Raji (cell line): ENCODE measurements around the gene LRIG3.

Experiments
- POLR2A ChIP-seq: IDR thresholded peaks from 2 replicates; pipeline ENCODE4 v1.6.1; 2011; ENCODE audit warnings: low read depth, low read length, control low read depth; ENCODE audit not compliant: insufficient read depth

The LRIG3 gene, protein sequence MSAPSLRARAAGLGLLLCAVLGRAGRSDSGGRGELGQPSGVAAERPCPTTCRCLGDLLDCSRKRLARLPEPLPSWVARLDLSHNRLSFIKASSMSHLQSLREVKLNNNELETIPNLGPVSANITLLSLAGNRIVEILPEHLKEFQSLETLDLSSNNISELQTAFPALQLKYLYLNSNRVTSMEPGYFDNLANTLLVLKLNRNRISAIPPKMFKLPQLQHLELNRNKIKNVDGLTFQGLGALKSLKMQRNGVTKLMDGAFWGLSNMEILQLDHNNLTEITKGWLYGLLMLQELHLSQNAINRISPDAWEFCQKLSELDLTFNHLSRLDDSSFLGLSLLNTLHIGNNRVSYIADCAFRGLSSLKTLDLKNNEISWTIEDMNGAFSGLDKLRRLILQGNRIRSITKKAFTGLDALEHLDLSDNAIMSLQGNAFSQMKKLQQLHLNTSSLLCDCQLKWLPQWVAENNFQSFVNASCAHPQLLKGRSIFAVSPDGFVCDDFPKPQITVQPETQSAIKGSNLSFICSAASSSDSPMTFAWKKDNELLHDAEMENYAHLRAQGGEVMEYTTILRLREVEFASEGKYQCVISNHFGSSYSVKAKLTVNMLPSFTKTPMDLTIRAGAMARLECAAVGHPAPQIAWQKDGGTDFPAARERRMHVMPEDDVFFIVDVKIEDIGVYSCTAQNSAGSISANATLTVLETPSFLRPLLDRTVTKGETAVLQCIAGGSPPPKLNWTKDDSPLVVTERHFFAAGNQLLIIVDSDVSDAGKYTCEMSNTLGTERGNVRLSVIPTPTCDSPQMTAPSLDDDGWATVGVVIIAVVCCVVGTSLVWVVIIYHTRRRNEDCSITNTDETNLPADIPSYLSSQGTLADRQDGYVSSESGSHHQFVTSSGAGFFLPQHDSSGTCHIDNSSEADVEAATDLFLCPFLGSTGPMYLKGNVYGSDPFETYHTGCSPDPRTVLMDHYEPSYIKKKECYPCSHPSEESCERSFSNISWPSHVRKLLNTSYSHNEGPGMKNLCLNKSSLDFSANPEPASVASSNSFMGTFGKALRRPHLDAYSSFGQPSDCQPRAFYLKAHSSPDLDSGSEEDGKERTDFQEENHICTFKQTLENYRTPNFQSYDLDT

DNA sequence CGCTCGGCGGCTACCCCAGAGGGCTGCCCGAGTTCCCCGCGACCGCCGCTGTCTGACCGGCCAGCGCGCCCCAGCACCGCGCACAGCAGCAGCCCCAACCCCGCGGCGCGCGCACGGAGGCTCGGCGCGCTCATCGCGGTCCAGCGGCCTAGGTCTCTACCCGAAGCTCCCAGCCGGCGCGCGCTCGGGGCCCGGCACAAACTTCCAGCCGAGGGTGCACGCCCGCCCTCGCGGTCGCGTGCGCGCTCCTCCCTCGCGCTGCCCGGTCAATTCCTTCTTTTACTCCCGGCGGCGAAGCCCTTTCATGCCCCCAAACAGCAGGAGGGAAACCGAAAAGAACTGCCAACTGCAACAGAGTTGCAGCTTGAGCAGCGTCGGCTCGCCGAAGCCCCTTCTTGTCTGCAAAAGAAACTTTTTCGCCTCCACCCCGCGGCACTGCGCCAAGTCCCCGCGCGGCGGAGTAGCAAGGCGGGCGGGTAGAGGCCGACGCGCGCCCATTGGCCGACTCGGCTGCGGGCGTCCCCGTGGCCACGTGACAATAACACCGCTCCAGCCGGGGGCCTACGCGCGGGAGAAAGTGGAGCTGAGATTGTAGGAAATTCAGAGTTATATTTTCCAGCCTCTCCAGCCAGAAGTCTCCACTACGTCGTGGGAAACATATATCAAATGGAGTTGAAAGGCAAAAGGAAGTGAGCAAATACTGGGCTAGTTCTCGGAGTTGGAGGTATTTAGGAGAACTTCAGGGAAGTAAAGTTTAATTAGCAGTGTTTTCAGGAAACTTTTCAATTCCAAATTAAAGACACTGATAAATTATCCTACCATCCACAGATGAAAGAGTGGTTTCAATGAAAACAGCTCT, at the start of gene LRIG3:
LRIG3 (minus strand) TSS at position 403 of the 859 bp plus-strand sequence; CDS start at position 134, 269 bp downstream.
- TF ChIP-seq POLR2A, result no peak

GRCh38 chr12:58969237-58969636, 48.9 kb upstream of the LRIG3 start:
- no peak for TF ChIP-seq POLR2A

- no peak for TF ChIP-seq POLR2A
Measured at GRCh38 chr12:58967561-58967960, 47.3 kb upstream of the LRIG3 start.

- TF ChIP-seq POLR2A, result no peak
Measured at GRCh38 chr12:58966939-58967338, 46.6 kb upstream of the LRIG3 start.

GRCh38 chr12:58965568-58965967, 45.3 kb upstream of the LRIG3 start:
- TF ChIP-seq POLR2A, result no peak

GRCh38 chr12:58963844-58964243, 43.5 kb upstream of the LRIG3 start:
- no peak for TF ChIP-seq POLR2A

DNA sequence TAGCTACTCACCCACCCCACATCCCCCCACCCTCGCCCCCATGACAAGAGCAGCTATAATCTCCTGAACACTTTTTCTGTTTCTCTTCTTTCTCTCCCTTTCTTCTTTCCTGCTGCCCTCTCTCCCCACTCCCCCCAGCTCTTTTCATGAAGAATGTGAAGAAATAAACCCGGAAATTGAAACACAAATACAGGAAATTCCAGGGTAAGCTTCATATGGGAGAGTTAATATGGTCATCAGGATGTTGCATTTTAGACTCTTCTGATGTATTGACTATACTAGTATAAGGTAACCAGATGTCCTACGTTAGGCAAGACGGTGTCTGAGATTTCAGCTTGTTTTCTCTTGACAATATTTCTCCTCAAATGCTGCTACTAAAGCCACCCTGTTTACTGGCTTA, 41.6 kb upstream of the LRIG3 start:
- TF ChIP-seq POLR2A, result no peak

DNA sequence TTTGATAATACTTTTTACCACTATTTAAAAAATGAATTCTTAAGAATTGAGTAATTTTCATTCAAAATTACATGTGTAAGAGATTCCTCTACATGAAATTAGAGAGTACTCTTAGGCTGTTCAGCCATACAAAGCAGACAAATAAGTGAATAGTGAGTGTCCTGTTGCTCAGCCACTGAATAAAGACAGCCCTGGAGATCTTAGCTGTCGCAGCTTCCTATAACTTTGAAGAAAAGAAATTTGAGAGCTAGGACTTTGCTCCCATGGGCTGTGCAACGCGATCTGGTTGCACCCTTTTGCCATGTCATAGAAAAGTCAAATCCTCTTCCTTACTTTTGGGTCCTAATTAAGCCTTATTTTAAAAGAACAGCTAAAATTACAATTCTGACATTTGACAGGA, 40.9 kb upstream of the LRIG3 start:
- TF ChIP-seq POLR2A, result no peak

DNA sequence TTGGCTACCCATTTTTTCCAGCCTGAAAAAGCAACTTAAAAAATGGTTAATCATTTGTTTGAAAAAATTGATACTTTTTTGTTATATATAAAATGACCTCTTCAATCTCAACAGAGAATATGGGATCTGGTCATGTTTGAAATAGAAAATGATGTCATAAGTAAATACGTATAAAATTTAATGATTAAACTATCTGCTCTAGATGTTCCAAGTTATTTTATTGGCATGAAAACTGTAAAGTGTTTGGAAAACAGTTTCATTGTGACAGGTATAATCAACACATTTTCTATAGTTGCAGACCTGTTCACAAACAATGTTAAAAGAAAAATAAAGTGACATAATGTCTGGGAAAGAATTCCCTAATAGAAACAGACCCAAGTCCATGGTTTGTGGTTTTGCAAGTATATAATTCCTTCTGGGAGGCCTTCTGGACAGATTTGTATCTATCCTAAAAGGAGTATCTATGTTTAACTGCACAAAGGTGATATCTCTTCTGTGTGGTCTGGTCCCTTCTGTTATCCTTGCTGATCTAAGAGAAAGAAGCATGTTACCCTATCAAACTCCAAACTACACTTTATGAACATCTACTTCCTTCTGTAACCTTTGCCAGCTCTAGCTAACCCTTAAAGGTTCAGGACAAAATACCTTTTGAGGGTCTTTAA, 39.5 kb upstream of the LRIG3 start:
- TF ChIP-seq POLR2A, result no peak

DNA sequence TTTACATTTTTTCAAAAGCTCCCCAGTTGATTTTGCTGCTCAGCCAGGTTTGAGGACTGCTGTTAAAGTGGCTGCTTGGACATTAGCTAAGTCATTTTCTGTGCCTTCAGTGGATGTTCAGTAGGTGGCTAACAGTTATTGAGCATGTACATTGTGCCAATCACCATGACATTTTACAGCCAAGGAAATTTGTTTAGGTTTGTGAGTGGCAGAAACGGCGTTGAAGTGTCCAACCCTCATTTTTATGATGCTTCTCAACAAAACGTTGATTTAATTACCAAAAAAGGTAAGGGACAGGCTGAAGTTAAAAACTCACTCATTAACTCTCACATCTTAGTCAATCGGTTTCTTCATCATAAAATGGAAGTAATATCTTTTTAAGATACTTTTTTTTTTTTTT, 37.0 kb upstream of the LRIG3 start:
- no peak for TF ChIP-seq POLR2A

- TF ChIP-seq POLR2A, result no peak
Measured at GRCh38 chr12:58955849-58956248, 35.5 kb upstream of the LRIG3 start.

DNA sequence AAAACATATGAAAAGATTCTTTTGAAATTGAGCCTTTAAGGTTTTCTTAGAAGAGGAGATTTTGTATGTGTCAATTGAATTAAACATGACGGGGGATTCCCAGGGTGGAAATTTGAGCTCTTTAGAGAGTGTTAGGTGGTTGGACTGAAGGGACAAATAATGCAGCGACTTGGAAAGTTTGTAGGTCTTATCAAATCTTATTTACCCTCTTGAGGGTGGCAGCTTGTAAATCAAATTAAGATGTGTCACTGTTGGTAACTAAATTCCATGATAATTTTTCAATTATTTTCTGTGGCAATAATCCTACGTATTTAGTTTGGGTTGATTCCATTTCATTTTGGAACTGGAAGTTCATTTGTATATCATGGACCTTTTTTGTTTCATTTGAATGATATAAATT, 33.7 kb upstream of the LRIG3 start:
- TF ChIP-seq POLR2A, result no peak

DNA sequence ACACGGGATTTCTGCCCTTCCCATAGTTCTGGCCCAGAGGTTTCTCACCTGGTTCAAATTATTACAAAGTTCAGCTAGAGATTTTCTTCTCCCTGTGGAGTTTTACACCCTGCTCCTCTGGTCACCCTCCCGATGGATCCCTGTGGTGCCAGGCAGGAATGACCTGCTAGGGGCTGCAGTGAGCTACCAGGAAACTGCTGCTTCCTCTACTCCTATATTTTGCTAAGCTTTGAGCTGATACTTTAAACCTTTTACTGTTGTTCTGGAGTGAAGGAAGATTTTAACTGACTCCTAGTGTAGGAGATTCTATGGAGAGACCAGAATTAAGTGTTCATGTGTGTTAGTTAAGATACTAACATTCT, 30.4 kb upstream of the LRIG3 start:
- TF ChIP-seq POLR2A, result no peak

DNA sequence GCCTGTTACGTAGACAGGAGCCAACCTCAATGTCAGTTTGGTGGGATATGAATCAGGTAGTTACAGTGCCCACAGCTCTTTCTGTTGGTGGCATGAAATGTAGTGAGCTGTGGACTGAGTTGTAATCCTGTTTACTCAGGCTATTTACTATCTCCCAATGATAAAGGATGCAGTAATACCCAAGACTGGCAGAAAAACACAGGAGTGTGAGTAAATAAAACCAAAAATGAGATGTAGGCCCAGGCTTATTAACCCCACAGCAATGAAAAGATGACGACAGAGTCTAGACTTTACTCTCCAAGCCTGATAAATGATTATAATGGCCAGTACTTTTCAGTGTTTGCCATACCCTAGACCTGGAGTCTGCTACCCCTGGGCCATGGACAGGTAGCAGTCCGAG, 22.8 kb upstream of the LRIG3 start:
- TF ChIP-seq POLR2A, result no peak
